K562 (cell line): ENCODE results near the gene ERC2. TPM values are rescaled to one million over a fixed set of nuclear protein-coding genes. Genes with fewer than 3 reads are reported as not detected.

Experiments used
- ATAC-seq: fragments of 200-7000 bp; cut with Tn5 transposase; 3 replicates; pipeline ENCODE4 v1.9.1; 2020; ENCODE audit warnings: moderate library complexity
- BruUV-seq: library from RNA; stranded (reverse); fragments of 400-500 nt; replicated peaks from 2 replicates; lab custom pipeline; 2021; lab: Mats Ljungman, UMichigan
- CTCF ChIA-PET: fragments of 300-600 bp; formaldehyde crosslinking; extraction: SDS; loops from one replicate; lab custom pipeline; 2021; ENCODE audit warnings: low intra/inter-chr PET ratio; lab: Yijun Ruan, JAX
- POLR2A ChIA-PET: fragments of 300-600, 350-650 bp; sonication (Branson Sonifier 250); formaldehyde crosslinking; extraction: SDS; loops from one replicate; lab custom pipeline; 2021; ENCODE audit warnings: antibody characterized with exemption, inconsistent platforms; lab: Yijun Ruan, JAX
- DNase-seq, 4 experiments: peaks; one replicate each; pipeline versions ENCODE4 v3.0.0 to v3.0.0-alpha.2; 2011 to 2018; ENCODE audit warnings: low spot score in 3 of 4, mixed read lengths in 3 of 4; ENCODE audit errors: extremely low read depth in 1 of 4
- FAIRE-seq: peaks from 2 replicates; lab custom pipeline; 2011; peaks lifted over from hg19 to GRCh38; lab: Jason Lieb, UNC
- H2AFZ ChIP-seq: 2 replicates; pipeline ENCODE4 v1.6.0; 2011; ENCODE audit warnings: low read depth, low read length, control low read depth, inconsistent platforms
- H3K27ac ChIP-seq: fragments of 200-600 bp; 3 replicates; pipeline ENCODE4 v1.8.0; 2011; ENCODE audit warnings: low read depth, mild to moderate bottlenecking, control low read depth, inconsistent platforms, low read length, moderate library complexity, mixed read lengths; ENCODE audit errors: extremely low read depth
- H3K27me3 ChIP-seq, 2 experiments: fragments of 300-600 bp in 1 of 2; 2 replicates in 1 of 2; 3 replicates in 1 of 2; pipeline versions ENCODE4 v1.6.0 to v1.8.0; 2011; ENCODE audit warnings: inconsistent platforms in 2 of 2, low read length in 2 of 2, mild to moderate bottlenecking in 1 of 2, mixed read lengths in 1 of 2, moderate library complexity in 1 of 2; ENCODE audit not compliant: control insufficient read depth in 2 of 2, insufficient read depth in 2 of 2
- H3K36me3 ChIP-seq: fragments of 300-600 bp; 3 replicates; pipeline ENCODE4 v1.8.0; 2011; ENCODE audit warnings: mild to moderate bottlenecking, low read length, inconsistent platforms; ENCODE audit not compliant: control insufficient read depth, insufficient read depth
- H3K4me1 ChIP-seq, 2 experiments: fragments of 200-600 bp in 1 of 2; replicated peaks in 1 of 2; 2 replicates in 1 of 2; 3 replicates in 1 of 2; pipeline versions ENCODE4 v1.5.1 to v1.8.0; 2011; ENCODE audit warnings: inconsistent platforms in 2 of 2, low read length in 2 of 2, mild to moderate bottlenecking in 1 of 2, mixed read lengths in 1 of 2, moderate library complexity in 1 of 2; ENCODE audit not compliant: control insufficient read depth in 2 of 2, insufficient read depth in 2 of 2
- H3K4me2 ChIP-seq: 2 replicates; pipeline ENCODE4 v1.6.1; 2011; ENCODE audit warnings: low read length, control low read depth, inconsistent platforms, mixed read lengths; ENCODE audit not compliant: insufficient read depth
- H3K4me3 ChIP-seq: fragments of 200-600 bp; sonication (generic), shearing (Covaris generic); 2 replicates; pipeline ENCODE4 v1.5.1; 2016; ENCODE audit warnings: control low read depth, inconsistent platforms
- H3K79me2 ChIP-seq: fragments of 200-600 bp; 3 replicates; pipeline ENCODE4 v1.8.0; 2011; ENCODE audit warnings: low read length, inconsistent platforms; ENCODE audit not compliant: control insufficient read depth, insufficient read depth
- H3K9ac ChIP-seq, 2 experiments: 2 replicates each; pipeline versions ENCODE4 v1.6.0 to v1.6.1; 2011; ENCODE audit warnings: low read depth in 2 of 2, low read length in 2 of 2, control low read depth in 1 of 2, inconsistent platforms in 1 of 2, mild to moderate bottlenecking in 1 of 2, mixed read lengths in 1 of 2; ENCODE audit not compliant: insufficient read depth in 1 of 2
- H3K9me1 ChIP-seq: one replicate; pipeline ENCODE4 v1.6.0; 2011; ENCODE audit warnings: inconsistent platforms, mild to moderate bottlenecking, low read length, moderate library complexity; ENCODE audit not compliant: control insufficient read depth, insufficient read depth
- H3K9me3 ChIP-seq: replicated peaks from 2 replicates; pipeline ENCODE4 v1.5.1; 2011; ENCODE audit warnings: low read depth, low read length, inconsistent platforms; ENCODE audit not compliant: control insufficient read depth, insufficient read depth
- H4K20me1 ChIP-seq: replicated peaks from 2 replicates; pipeline ENCODE4 v1.6.1; 2011; ENCODE audit warnings: low read length, inconsistent platforms, mixed read lengths; ENCODE audit not compliant: control insufficient read depth, insufficient read depth
- ATF1 ChIP-seq, 2 experiments: fragments of 450-650 bp in 1 of 2; IDR thresholded peaks; 2 replicates each; pipeline ENCODE4 v1.6.1; 2016; ENCODE audit warnings: missing compliant biosample characterization in 1 of 2, missing genetic modification characterization in 1 of 2
- EHMT2 ChIP-seq: fragments of 450-650 bp; IDR thresholded peaks from 2 replicates; pipeline ENCODE4 v1.6.1; 2018; ENCODE audit warnings: antibody characterized with exemption
- GTF2F1 ChIP-seq: IDR thresholded peaks from 2 replicates; pipeline ENCODE4 v1.6.1; 2011; ENCODE audit warnings: low read depth, low read length, improper control_type of control experiment
- HNRNPK ChIP-seq: fragments of 200-400 bp; formaldehyde crosslinking; IDR thresholded peaks from one replicate; pipeline ENCODE4 v1.6.1; 2018; ENCODE audit warnings: mild to moderate bottlenecking, low read depth, low read length; ENCODE audit not compliant: poor library complexity, severe bottlenecking
- HOXB6 ChIP-seq: fragments of 250-450 bp; sonication (Bioruptor Pico); IDR thresholded peaks from 2 replicates; pipeline ENCODE4 v1.5.1; 2022; ENCODE audit warnings: mild to moderate bottlenecking, borderline replicate concordance
- L3MBTL2 ChIP-seq: fragments of 450-650 bp; IDR thresholded peaks from 2 replicates; pipeline ENCODE4 v1.6.1; 2016; ENCODE audit warnings: mild to moderate bottlenecking, moderate library complexity
- MCM5 ChIP-seq: fragments of 450-650 bp; IDR thresholded peaks from 2 replicates; pipeline ENCODE4 v1.6.1; 2016; ENCODE audit warnings: low read depth
- MYNN ChIP-seq, 2 experiments: sonication (generic); formaldehyde crosslinking in 1 of 2; IDR thresholded peaks; 2 replicates each; pipeline versions ENCODE4 v1.5.0 to v1.6.1; 2016 to 2020; ENCODE audit warnings: antibody characterized with exemption in 1 of 2, missing genetic modification reagents in 1 of 2
- NFIC ChIP-seq: fragments of 450-650 bp; IDR thresholded peaks from 2 replicates; pipeline ENCODE4 v1.6.1; 2017; ENCODE audit warnings: mild to moderate bottlenecking, inconsistent platforms
- PML ChIP-seq: IDR thresholded peaks from 2 replicates; pipeline ENCODE4 v1.6.1; 2012; ENCODE audit warnings: low read length, inconsistent platforms
- POLR2AphosphoS2 ChIP-seq: IDR thresholded peaks from 2 replicates; pipeline ENCODE4 v1.6.1; 2012; ENCODE audit warnings: low read length, improper control_type of control experiment
- RFX5 ChIP-seq: IDR thresholded peaks from 2 replicates; pipeline ENCODE4 v1.6.1; 2011; ENCODE audit warnings: low read depth, mild to moderate bottlenecking, improper control_type of control experiment, low read length
- STAT5B ChIP-seq: fragments of 250-450 bp; sonication (Bioruptor Pico); IDR thresholded peaks from 2 replicates; pipeline ENCODE4 v1.8.0; 2021; ENCODE audit warnings: mild to moderate bottlenecking, inconsistent platforms
- TCF3 ChIP-seq: sonication (generic); formaldehyde crosslinking; IDR thresholded peaks from 2 replicates; pipeline ENCODE4 v1.4.0; 2020; ENCODE audit warnings: mild to moderate bottlenecking, missing genetic modification reagents
- ZNF146 ChIP-seq: IDR thresholded peaks from one replicate; pipeline ENCODE4 v1.6.1; 2018; ENCODE audit warnings: missing compliant biosample characterization; ENCODE audit not compliant: unreplicated experiment
- ZNF263 ChIP-seq: sonication (generic); formaldehyde crosslinking; IDR thresholded peaks from 2 replicates; pipeline ENCODE4 v1.8.0; 2022; ENCODE audit warnings: mild to moderate bottlenecking, missing genetic modification reagents, borderline replicate concordance
- WGBS: fragments of 100-300 bp; shearing (Covaris generic); methylation state at CpG from one replicate; pipeline ENCODE4 v1.1.6; 2016; ENCODE audit warnings: low coverage, mixed read lengths; ENCODE audit not compliant: insufficient coverage; ENCODE audit errors: missing lambda C conversion rate; 5-methylcytosine and 5-hydroxymethylcytosine counted together
- in situ Hi-C: fragments of 300-500 bp; cut with MboI; formaldehyde crosslinking; loops from 4 replicates; pipeline ENCODE4 v1.15.0; 2018; ENCODE audit warnings: inconsistent platforms, mixed read lengths
- intact Hi-C: fragments of 100-400 bp; cut with micrococcal nuclease; formaldehyde crosslinking; loops from 2 replicates; pipeline ENCODE4 v1.14.2; 2022
- polyA plus RNA-seq, 8 experiments: library from polyadenylated mRNA; depleted of rRNA in 4 of 8; stranded (reverse) in 5 of 8; unstranded in 3 of 8; fragments of >200 nt; fragmentation: Nextera tagmentation in 2 of 8; fragmentation: Illumina TruSeq in 1 of 8; extraction: Ambion mirVana in 2 of 8; extraction: Trizol in 1 of 8; gene quantifications; 2 replicates each; pipeline versions ENCODE4 v1.2.1 to v1.2.3, GENCODE V29; 2011 to 2014; ENCODE audit warnings: inconsistent platforms in 1 of 8, missing spikeins in 1 of 8
- total RNA-seq, 7 experiments: library from RNA; depleted of rRNA in 6 of 7; stranded (reverse); fragments of >200 nt in 6 of 7; fragmentation: Illumina TruSeq in 2 of 7; extraction: Trizol in 2 of 7; gene quantifications; 2 replicates each; pipeline versions ENCODE4 v1.2.1 to v1.2.3, GENCODE V29; 2011 to 2021; ENCODE audit warnings: low replicate concordance in 1 of 7
- TF ChIP-seq, protein P1 (sequence below), 2 experiments: IDR thresholded peaks in 1 of 2; conservative IDR thresholded peaks in 1 of 2; 2 replicates each; pipeline ENCODE4 v1.6.1; 2016; ENCODE audit warnings: low read depth in 2 of 2, mild to moderate bottlenecking in 1 of 2, missing compliant biosample characterization in 1 of 2, missing genetic modification characterization in 1 of 2, moderate library complexity in 1 of 2
- TF ChIP-seq, protein P2 (sequence below): fragments of 450-650 bp; IDR thresholded peaks from 2 replicates; pipeline ENCODE4 v1.6.1; 2017; ENCODE audit warnings: mild to moderate bottlenecking, moderate library complexity
- TF ChIP-seq, protein P3 (sequence below): fragments of 450-650 bp; IDR thresholded peaks from 2 replicates; pipeline ENCODE4 v1.6.1; 2016; ENCODE audit warnings: missing biosample characterization, missing genetic modification characterization

ERC2 gene
- total and polyA plus RNA-seq, 9 of the 15 experiments (the other 6 are each of a cell fraction or from before 2014, with no cell fraction given): 0.04 to 0.18 (median 0.07) TPM; not detected in 2

DNA sequence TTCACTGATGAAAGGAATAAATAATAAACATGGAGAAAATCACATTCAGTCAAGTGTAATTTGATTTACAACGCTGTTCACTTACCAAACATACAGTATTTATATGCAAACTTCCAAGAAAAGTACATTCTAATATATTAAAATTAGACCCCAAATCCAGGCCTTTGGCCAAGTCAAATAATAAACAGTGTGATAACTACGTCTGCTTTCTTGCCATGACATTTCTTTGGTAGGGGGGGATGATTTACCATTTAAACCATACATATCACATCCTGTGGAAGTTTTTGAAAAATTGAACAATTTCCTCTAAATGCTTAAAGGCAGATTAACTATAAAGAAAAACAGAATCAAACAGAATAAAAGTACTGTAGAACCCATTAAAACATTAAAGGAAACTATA is 613.0 kb downstream of the ERC2 start (continued):
- TF ChIP-seq, protein P1, sequence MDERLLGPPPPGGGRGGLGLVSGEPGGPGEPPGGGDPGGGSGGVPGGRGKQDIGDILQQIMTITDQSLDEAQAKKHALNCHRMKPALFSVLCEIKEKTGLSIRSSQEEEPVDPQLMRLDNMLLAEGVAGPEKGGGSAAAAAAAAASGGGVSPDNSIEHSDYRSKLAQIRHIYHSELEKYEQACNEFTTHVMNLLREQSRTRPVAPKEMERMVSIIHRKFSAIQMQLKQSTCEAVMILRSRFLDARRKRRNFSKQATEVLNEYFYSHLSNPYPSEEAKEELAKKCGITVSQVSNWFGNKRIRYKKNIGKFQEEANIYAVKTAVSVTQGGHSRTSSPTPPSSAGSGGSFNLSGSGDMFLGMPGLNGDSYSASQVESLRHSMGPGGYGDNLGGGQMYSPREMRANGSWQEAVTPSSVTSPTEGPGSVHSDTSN (CRISPR knock-in tag; IDR thresholded peaks at IDR 0.05; ENCODE audit: low read depth): no peak
- TF ChIP-seq, protein P1 (tag; conservative IDR thresholded peaks at IDR 0.05; ENCODE audit: low read depth): no peak

DNA sequence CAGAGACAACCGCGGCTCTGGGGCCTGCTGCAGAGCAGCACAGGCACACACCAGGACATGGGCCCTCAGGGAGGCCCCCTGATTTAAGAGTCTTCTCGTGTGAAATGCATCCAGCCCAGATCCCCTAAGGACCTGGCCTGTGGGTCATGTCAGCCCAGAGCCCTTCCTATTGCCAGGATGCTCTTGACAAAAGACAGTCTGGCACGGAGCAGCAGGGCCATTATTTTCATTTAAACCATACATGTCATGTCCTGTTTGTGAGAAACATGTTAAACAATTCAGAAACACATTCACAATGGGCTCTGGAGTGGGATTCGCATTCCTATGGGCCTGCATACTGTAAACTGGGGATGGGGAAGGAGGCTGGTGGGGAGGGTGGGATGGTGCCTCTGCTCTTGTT is 613.8 kb downstream of the ERC2 start:
- FAIRE-seq: no peak
- WGBS: 0% methylated on average over 1 of the region's 5 CpGs
- Histone ChIP-seq H2AFZ (no peak overlapping the region), H3K36me3 (no peaks in the 10 kb centered on the region), H3K27me3 (no peaks in the 10 kb centered on the region), H4K20me1 (no peaks in the 10 kb centered on the region), H3K4me3 (no peak overlapping the region), H3K9me1 (no peaks in the 10 kb centered on the region), H3K9ac (no peak overlapping the region), H3K79me2 (no peaks in the 10 kb centered on the region), H3K4me2 (no peak overlapping the region), H3K27ac (no peak overlapping the region), H3K9me3 (no peaks in the 10 kb centered on the region), H3K4me1 (no peaks in the 10 kb centered on the region)
- no peak for ATAC-seq
- ChIA-PET CTCF (no interaction called here), POLR2A (no interaction called here)
- DNase-seq: no peak
- intact Hi-C loops (no loop called here), in situ Hi-C loops (no loop called here)
- BruUV-seq: no TSS peak
- TF ChIP-seq ATF1 (CRISPR knock-in tag; IDR thresholded peaks at IDR 0.05) (no peak), ATF1 (tag; IDR thresholded peaks at IDR 0.05) (no peak), EHMT2 (no peak), POLR2AphosphoS2 (no peak), NFIC (no peak), ZNF263 (no peak), RFX5 (no peak), L3MBTL2 (no peak), MCM5 (no peak), MYNN (IDR thresholded peaks at IDR 0.05) (no peak), MYNN (CRISPR knock-in tag; IDR thresholded peaks at IDR 0.05) (no peak), ZNF146 (CRISPR knock-in tag) (no peak), PML (no peak), HOXB6 (CRISPR knock-in tag) (no peak), TCF3 (CRISPR knock-in tag) (no peak), GTF2F1 (no peak), HNRNPK (no peak), STAT5B (CRISPR knock-in tag) (no peak)
- TF ChIP-seq, protein P2, sequence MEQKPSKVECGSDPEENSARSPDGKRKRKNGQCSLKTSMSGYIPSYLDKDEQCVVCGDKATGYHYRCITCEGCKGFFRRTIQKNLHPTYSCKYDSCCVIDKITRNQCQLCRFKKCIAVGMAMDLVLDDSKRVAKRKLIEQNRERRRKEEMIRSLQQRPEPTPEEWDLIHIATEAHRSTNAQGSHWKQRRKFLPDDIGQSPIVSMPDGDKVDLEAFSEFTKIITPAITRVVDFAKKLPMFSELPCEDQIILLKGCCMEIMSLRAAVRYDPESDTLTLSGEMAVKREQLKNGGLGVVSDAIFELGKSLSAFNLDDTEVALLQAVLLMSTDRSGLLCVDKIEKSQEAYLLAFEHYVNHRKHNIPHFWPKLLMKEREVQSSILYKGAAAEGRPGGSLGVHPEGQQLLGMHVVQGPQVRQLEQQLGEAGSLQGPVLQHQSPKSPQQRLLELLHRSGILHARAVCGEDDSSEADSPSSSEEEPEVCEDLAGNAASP: no peak
- TF ChIP-seq, protein P3, sequence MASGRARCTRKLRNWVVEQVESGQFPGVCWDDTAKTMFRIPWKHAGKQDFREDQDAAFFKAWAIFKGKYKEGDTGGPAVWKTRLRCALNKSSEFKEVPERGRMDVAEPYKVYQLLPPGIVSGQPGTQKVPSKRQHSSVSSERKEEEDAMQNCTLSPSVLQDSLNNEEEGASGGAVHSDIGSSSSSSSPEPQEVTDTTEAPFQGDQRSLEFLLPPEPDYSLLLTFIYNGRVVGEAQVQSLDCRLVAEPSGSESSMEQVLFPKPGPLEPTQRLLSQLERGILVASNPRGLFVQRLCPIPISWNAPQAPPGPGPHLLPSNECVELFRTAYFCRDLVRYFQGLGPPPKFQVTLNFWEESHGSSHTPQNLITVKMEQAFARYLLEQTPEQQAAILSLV (tag): no peak
